Activated CD4-positive, alpha-beta T cell treated with anti-CD3 and anti-CD28 coated beads, Interleukin-2, amount 50 U/mL, for 24 hours (primary cell): ENCODE results near the gene FGGY.
"Not testable (repeated sequence)": the region's sequence is repeated elsewhere in the genome, so short reads cannot be mapped to it uniquely, and the experiment has no call there.

Experiments
- DNase-seq, 2 donors: peaks; one replicate each; pipeline ENCODE4 v3.0.0-alpha.2; 2020; ENCODE audit warnings: low read depth in 1 of 2, low spot score in 1 of 2

FGGY gene

DNA sequence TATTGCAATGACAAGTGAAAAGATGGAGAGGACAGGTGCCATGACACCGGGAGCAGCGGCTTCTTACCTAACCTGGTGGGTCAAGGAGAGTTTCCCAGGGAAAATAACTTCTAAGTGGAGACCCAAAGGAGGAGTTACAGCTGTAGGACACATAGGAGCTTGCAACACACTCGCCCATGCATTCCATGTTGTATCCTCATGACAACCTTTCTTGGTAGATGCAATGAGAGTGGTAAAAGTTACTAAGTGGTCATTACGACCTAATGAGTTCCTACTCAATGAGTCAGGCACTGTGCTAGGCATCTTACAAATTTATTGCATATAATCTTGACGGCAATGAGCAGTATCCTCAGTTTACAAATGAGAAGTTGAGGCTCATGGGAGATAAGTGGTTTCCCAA, 398.4 kb downstream of the FGGY start:
- DNase-seq, result no peak

DNA sequence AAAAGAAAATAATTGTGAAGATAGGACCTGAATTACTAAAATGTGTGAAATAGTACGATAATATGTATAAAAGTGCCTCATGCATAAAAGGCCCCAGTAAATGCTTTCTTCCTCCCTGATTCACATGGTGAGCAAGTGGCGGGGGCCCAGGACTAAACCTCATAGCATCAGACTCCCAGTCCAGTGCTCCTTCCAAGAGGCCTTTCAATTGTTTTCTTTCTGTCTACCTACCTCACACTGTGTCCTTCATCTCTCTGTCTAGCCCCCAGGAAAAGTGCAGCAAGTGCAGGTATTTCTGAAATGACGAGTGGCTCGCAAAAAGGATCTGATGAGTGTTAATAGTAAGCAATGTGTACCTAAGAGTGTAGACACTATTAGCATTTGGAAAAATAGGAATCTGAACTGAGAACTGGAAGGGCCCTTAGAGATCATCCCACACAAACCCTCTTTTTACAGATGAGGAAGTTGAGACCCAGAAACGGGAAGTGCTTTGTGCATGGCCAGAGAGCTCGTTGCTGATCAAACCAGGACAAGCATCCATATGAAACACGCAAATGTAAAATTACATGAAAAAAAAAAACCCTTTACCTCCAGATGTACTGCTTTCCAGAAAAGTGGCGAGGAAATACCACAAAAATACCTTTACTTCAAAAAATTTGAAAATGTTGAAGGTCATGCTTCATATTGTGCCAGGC, 399.7 kb downstream of the FGGY start:
- DNase-seq, result no peak

DNA sequence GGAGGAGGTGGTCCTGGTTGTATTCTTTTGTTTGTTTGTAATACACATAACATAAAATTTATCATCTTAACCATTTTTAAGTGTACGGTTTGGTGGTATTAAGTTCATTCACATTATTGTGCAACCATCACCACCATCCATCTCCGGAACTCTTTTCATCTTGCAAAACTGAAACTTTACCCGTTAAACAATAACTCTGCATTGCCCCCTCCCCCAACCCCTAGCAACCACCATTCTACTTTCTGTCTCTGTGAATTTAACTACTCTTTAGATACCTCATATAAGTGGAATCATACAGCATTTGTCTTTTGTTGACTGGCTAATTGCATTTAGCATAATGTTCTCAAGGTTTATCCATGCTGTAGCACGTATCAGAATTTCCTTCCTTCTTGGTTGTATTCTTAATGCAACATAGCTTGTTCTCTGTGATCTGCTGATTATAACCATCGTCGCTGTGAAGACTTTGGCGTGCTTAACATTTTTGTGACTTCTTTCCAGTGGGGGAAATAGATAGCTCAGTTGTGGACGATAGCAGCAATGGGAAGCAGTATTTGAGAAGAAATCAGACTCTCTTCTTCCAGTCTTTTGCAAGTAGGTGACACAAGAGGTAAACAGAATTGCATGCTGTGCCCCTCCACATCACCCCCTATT, 400.4 kb downstream of the FGGY start:
- DNase-seq, result no peak

DNA sequence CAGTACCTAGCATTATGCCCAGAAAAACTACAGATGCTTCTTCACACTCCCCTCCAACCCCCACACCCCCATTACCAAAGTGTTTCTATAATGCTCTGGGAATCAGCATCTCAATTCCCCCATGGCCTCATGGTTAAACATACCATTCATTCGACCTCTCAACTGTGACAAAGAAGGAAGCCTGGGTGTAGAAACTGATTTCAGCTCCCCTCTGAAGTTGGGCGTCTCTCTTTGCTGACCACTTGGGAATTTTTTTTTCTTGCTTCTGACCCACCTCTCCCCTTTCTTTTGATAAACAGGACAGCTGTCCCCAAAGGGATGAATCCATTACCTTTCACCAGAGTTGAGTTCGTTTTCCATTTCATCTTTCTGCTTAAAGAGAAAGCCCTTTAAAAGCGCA, 401.5 kb downstream of the FGGY start:
- no peak for DNase-seq

DNA sequence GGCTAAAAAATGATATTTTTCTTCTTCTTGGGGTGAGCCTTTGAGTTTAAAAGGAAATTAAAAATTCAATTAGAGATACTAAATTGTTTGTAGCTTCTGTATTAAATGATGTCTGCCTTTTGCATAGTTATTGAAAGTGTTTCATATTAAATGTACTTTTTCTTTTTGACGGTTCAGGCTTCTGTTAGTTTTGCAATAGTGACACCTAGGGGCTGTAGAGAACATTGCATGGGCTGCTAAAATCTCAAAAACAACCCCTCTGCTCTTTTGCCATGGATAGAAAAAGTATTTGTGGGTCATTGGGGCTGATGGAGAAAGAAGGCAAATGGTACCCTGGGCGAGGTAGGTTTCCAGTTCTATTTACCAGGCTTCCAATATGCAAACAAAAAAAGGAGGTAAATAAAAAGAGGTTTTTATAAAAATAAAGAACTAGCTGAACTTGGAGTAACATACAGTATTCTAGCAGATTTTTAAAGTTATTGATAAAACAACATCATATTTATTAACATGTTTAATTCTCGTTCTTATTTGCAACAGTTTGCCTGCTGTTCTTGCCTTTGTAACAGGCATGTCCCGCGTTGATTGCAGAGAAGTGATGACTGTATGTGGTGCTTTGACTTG, 402.4 kb downstream of the FGGY start:
- peak in 1 of 2 donors; percentile 13 for DNase-seq

DNA sequence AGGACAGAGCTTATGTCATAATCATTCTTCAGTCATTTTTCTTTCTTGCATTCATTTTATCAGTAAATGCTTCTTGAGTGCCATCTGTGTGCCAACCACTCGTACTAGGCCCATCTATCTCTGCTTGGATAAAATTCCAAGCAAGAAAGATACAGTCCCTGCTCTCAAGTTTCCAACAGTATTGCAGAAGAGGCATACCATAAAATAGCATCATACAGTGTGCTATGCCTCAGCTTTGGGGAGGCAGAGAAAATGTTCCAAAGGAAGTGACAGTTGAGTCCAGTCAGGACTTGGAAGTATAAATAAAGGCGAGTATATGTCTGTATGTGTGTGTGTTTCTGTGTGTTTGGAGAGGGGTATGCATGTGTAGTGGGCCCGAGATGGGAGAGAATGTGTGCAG, 404.5 kb downstream of the FGGY start:
- no peak for DNase-seq

DNA sequence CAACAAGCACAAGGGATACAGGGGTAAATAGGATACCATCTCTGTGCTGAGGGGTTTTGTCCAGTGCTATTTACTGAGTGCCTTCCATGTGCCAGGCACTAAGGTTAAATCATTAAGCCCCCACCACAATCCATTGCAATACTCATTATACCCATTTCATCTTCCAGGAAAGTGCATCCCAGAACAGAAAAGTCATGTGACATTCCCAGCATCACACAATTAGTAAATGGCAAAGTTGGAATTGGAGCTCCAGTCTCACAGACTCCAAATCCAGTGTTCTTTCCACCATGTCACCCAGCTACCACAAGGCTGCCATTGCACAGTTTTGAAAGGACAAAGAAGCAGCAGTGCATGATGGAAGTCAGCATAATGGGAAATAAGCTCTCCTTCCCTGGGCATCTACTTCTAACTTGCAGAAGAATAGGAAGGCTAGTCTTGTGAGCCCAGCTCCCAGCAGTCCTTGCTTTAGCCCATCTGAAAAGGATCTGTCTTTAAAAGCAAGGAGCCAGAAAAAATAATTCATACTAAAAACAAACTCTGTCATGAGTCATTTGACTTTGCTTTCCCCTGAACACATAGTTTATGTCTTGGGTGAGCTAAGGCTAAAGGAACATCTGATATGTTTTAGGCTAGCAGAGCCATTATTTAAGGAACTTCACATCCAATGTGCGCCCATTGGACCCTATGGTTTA, 406.5 kb downstream of the FGGY start:
- DNase-seq, result no peak

DNA sequence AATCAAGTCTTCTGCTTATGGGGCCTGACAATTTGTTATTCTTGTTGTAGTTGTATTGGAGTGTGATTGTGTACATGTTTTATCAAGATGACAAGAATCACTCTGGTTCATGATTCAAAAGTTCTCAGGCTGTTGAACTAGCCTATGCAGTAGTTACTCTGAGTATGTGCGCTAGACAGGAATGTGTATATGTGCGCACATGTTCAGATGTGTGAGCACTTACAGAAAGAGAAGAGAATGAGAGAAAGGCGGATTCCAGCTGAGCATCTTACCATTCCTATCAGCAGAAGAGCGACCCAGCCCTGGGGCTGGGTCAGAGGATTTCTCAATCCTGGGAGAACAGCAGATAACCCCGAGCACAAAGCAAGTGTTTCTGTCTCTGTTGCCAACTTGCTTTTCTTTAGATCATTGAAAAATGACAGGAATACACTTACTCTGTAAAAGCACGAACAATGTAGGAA, 407.1 kb downstream of the FGGY start:
- DNase-seq, result no peak

DNA sequence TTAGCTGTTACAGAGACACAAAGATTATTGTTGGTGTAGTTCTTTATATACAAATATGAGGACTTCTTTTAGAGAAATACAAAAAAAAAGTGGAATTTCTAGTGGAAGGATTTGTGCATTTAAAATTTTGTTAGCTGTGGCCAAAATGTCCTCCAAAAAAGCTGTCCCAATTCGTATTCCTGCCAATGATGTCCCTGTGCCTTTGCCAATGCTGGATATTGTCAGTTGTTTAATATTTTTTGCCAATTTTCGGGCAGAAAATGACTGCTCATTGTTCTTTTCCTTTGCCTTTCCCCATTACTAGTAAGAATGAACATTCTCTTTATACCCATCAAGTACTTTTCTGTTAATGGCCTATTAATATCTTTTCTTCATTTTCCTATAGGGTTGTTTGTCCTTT, 407.8 kb downstream of the FGGY start:
- DNase-seq, result no peak

DNA sequence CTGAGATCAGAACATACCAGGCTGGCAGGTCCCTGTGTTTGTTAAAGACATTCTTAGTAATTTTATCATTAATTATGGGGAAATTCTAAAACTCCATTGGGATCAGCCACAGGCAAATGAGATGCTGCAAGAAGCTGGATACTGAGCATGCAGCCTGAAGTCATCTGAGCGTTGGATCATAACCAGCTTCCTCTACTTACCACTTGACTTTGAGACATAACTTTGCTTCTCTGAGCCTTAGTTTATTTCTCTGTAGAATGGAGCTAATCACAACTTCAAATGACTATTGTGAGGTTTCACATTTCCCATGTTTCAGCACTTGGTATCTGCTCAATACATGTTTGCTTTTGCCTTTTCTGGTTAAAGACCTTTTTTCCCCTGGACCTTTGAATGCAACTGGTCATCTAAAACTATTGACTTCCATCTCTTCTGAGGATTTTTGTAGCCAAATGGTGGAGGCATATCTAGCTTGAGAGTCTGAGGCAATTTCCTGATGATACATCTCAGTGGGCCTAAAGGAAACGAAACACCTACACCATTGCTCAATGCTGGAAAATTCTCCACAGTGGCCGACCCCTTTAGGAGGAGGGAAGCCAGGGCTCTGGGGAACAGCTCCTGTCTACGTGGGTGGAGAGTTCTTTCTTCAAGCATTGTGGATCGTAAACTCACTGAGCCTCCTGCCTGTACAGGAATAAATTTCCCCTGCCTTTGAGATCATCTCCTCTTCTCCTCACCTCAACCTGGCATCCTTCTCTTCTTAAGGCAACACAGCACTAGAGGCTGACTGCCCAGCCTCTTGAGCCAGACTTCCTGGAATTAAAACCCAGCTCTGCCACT, 408.8 kb downstream of the FGGY start:
- DNase-seq, result no peak

DNA sequence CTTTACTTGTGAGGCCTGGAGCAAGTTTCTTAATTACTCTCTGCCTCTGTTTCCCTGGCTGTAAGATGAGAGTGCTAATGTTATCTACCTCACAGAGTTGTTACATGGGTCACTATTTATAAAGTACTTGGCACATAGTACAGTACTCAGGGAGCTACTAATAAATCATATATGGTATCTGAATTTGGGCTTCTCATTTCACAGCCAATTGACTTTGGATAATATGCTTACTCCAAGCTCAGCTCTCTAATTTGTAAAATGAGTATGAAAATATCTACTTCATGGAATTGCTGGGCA, 409.4 kb downstream of the FGGY start:
- no peak for DNase-seq

DNA sequence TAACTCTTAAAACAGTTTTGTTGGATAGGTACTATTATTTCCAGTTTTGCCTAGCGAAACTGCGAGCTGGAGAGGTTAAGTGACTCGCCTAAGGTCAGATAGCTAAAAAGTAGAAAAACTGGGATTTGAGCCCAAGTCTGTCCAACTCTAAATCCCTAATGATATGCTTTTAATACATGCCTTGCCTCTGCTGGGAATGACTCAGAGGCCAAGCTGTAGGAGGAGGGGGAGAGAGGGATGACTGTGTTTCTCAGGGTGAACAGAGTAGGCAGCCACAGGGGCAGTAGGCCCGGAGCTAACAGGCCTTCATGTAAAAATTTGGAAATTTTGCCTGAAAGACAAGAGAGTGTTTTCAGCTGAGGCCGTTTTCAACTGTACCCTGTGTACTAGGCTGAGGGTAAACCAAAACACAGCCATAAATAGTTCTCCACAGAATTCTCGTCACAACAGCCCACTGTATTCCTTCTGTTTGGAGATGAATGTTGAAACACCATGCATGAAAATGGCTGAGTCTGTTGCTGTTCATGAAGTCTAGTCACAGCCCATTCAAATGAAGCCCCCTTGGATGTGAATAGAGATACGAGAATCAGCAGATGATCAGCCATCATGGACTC, 410.4 kb downstream of the FGGY start:
- DNase-seq, result no peak

DNA sequence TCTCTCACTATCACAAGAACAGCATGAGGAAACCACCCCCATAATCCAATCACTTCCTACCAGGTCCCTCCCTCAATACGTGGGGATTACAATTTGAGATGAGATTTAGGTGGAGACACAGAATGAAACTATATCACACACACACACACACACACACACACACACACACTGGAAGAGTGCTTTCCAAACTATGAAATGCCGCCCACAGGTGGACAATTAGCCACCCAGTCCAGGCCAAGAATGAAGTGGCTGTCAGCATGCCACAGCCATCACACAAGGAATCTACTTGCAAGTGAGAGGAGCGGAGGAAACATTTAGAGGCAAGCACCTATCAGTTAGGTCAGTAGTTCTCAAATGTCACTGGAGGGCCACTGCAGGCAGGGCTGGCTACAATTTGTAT, 412.4 kb downstream of the FGGY start:
- no peak for DNase-seq

DNA sequence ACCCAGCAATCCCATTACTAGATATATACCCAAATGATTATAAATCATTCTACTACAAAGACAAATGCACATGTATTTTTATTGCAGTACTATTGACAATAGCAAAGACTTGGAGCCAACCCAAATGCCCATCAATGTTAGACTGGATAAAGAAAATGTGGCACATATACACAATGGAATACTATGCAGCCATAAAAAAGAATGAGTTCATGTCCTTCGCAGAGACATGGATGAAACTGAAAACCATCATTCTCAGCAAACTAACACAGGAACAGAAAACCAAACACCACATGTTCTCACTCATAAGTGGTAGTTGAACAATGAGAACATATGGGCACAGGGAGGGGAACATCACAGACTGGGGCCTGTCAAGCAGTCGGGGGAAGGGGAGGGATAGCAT, 414.0 kb downstream of the FGGY start:
- DNase-seq, result not testable (repeated sequence)

DNA sequence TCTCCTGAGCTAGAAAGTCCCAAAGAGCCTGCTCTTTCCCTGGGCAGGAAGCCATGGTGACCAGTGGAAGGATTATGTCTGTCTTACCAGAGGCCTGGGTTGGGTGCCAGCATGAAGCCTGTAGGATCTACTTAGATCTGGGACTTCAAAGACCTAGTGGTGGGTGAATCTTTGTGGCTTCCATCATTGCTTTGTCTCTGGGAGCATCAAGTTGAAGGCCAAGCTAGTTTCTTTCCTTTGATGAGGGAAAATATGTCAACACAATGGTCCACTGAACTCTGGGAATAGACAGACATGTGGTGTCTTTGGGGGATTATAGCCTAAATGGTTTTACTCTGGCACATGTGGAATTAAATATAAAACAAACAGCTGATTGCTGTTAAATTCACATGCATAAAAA, 417.3 kb downstream of the FGGY start:
- DNase-seq, result no peak

DNA sequence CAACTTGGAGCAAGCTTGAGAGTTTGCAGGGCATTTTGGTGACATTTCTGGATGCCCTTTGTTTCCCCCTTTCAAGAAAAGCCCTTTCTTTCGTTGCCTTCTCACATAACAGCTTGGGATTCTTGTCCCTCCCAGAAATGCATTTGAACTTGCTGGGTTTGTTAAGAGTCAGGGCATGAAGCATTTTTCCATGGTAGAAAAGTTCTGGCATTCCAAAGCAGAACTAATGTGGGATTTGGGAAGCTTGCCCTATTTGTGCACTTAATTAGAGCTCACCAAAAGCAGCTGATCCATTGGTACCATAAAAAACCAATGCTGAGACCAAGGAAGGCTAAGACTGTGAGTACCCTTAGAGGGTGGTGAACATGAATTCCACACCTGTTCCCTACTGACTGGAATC, 418.1 kb downstream of the FGGY start:
- no peak for DNase-seq

DNA sequence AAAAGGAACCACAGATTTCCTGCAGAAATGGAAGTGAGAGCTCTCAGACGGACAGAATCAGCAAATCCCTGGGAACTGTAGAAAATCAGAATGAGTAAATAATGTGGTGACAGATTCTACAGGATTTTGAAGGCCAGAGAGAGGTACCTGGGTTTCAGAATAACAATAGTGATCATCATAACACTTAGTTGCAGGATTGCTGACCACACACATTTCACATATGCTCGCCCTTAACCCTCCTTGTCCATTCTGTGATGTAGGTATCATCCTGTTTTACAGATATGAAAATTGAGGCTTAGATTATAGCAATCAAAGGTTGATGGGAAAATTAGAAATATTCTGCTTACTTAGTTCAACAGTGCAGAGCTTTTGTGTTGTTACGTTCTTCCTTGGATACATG, 419.9 kb downstream of the FGGY start:
- DNase-seq, result no peak

DNA sequence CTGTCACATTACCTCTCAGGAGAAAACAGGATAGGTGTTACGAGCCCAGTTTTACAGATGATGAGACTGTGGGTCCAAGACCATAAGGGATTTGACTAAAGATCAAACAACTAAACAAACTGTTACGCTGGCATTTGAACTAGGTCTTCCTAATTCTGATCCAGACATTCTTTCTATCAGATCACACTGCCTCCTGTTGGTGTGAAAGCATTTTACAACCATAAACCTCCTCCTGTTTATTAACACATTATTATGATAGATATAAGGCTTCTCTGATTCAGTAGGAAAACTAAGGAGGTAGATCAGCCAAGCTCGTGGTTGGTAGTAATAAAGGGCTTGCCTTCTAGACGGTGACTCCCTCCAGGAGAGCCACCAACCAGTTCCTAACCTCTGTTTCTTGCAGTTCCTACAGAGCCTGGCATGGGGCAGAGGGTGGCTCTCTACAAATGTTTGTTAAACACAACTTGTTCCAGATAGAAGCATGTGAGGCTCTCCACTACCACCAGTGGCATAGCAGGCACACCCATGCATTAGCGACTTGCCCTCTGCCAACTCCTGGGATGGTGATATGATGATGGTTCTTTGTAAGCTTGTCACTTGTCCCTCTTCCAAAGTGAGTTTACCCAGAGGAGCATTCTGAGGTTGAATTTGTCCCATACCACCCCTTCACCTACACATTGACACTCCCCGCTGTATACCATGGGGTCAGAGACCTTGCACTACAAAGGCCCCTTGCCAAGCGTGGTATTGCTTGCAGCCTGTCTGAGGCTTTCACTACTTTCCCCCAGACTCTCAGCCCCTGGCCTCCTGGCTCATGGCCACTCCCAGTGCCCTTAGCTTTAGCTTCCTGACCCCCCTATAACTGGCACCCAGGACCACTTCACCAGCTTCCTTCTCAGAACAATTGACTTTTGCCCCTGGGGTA, 421.4 kb downstream of the FGGY start:
- DNase-seq, result no peak

DNA sequence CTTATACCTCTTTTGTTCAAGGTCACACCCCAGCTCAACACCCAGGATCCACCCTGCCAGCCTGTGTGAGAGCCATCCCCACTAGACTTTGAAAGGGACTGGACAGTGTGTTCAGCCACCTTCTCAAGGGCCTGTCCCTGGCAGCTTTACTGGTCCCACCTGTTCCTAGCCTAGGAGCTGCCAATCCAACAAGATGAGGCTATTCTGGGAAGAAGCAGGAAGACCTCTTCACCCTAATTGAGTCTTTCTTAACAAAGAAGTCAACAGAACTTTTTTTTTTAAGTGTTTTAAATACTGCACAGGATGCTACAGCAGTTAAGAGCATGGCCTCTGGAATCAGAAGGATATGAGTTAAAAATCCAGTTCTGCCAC, 422.1 kb downstream of the FGGY start:
- no peak for DNase-seq
